Panc1 (cell line): ENCODE data around the gene TRIM14. TPM values are rescaled to one million over a fixed set of nuclear protein-coding genes. Genes with fewer than 3 reads are reported as not detected.

Source experiments
- ATAC-seq: fragments of 200-7000 bp; cut with Tn5 transposase; 2 replicates; pipeline ENCODE4 v1.9.1; 2020; ENCODE audit warnings: mild to moderate bottlenecking, moderate library complexity
- BruUV-seq: library from RNA; stranded (reverse); fragments of 400-500 nt; replicated peaks from 2 replicates; lab custom pipeline; 2021; lab: Mats Ljungman, UMichigan
- CTCF ChIA-PET: fragments of 300-600 bp; sonication (Branson Sonifier 250); formaldehyde crosslinking; loops from one replicate; lab custom pipeline; 2022; ENCODE audit warnings: antibody characterized with exemption; lab: Charles Lee
- POLR2A ChIA-PET: fragments of 300-600 bp; sonication (Branson Sonifier 250); formaldehyde crosslinking; loops from one replicate; lab custom pipeline; 2022; ENCODE audit warnings: antibody characterized with exemption; lab: Charles Lee
- DNase-seq: peaks from one replicate; pipeline ENCODE4 v3.0.0-alpha.2; 2010; ENCODE audit warnings: low read depth, low spot score
- H3K27ac ChIP-seq: 2 replicates; pipeline ENCODE4 v1.5.1; 2011; ENCODE audit warnings: mild to moderate bottlenecking, low read length, inconsistent platforms
- H3K27me3 ChIP-seq: fragments of 200-500 bp; sonication (Bioruptor generic); 2 replicates; pipeline ENCODE4 v1.6.0; 2014; ENCODE audit warnings: low read length, inconsistent platforms; ENCODE audit not compliant: control insufficient read depth, insufficient read depth
- H3K36me3 ChIP-seq: fragments of 200-500 bp; sonication (Bioruptor generic); 2 replicates; pipeline ENCODE4 v1.5.1; 2014; ENCODE audit warnings: inconsistent platforms, mild to moderate bottlenecking, low read length, moderate library complexity; ENCODE audit not compliant: control insufficient read depth, insufficient read depth
- H3K4me1 ChIP-seq: 2 replicates; pipeline ENCODE4 v1.5.1; 2011; ENCODE audit warnings: inconsistent platforms, mild to moderate bottlenecking, low read length, moderate library complexity; ENCODE audit not compliant: control insufficient read depth, insufficient read depth
- H3K4me3 ChIP-seq, 2 experiments: 2 replicates each; pipeline ENCODE4 v1.5.1; 2011 to 2012; ENCODE audit warnings: low read depth in 2 of 2, low read length in 2 of 2, mild to moderate bottlenecking in 2 of 2, inconsistent platforms in 1 of 2, moderate library complexity in 1 of 2
- H3K9me3 ChIP-seq: fragments of 200-500 bp; sonication (Bioruptor generic); 2 replicates; pipeline ENCODE4 v1.5.1; 2014; ENCODE audit warnings: low read depth, mild to moderate bottlenecking, inconsistent platforms, low read length, moderate library complexity; ENCODE audit not compliant: control insufficient read depth, insufficient read depth
- CTCF ChIP-seq: fragments of 450-650 bp; IDR thresholded peaks from 2 replicates; pipeline ENCODE4 v1.5.1; 2017; ENCODE audit warnings: mild to moderate bottlenecking
- POLR2AphosphoS5 ChIP-seq: IDR thresholded peaks from 2 replicates; pipeline ENCODE4 v1.6.1; 2012; ENCODE audit warnings: mild to moderate bottlenecking, low read depth, low read length, moderate library complexity
- REST ChIP-seq, 2 experiments: IDR thresholded peaks; 2 replicates each; pipeline ENCODE4 v1.6.1; 2011 to 2012; ENCODE audit warnings: low read depth in 2 of 2, control low read depth in 1 of 2, low read length in 1 of 2, mild to moderate bottlenecking in 1 of 2, moderate library complexity in 1 of 2; ENCODE audit not compliant: insufficient read depth in 1 of 2
- SIN3A ChIP-seq: IDR thresholded peaks from 2 replicates; pipeline ENCODE4 v1.6.1; 2012; ENCODE audit warnings: low read depth, mild to moderate bottlenecking, low read length, moderate library complexity, borderline replicate concordance; ENCODE audit not compliant: insufficient read depth
- TCF7L2 ChIP-seq: IDR thresholded peaks from 2 replicates; pipeline ENCODE4 v1.6.1; 2011; ENCODE audit warnings: mild to moderate bottlenecking, low read depth, low read length, inconsistent platforms
- in situ Hi-C: cut with HindIII; loops from 2 replicates; pipeline ENCODE4 v1.10.0; 2016; ENCODE audit warnings: low sequenced_read_pairs, low pct_unique_long_range_greater_than_20kb
- intact Hi-C: fragments of 100-400 bp; cut with micrococcal nuclease; formaldehyde crosslinking; loops from one replicate; pipeline ENCODE4 v1.10.0; 2022; ENCODE audit not compliant: unreplicated experiment
- total RNA-seq: library from RNA; stranded (reverse); gene quantifications from one replicate; pipeline ENCODE4 v1.2.1, GENCODE V29; 2021; ENCODE audit not compliant: unreplicated experiment

TRIM14 gene
- total RNA-seq, 1 experiment from 2014 or later, result 9.7 TPM

GRCh38 chr9:98083566-98084183, 35.3 kb downstream of the TRIM14 start:
- ChIA-PET CTCF (no interaction called here), POLR2A (no interaction called here)
- Histone ChIP-seq H3K9me3 (no peaks in the 10 kb centered on the region), H3K36me3 (no peaks in the 10 kb centered on the region; the same call in 1 of the 2 replicates), H3K4me3 (no peak overlapping the region), H3K4me1 (no peaks in the 10 kb centered on the region), H3K27ac (no peak overlapping the region), H3K27me3 (no peaks in the 10 kb centered on the region)
- BruUV-seq, result no TSS peak
- in situ Hi-C loops (no loop called here), intact Hi-C loops (no loop called here)
- no peak for ATAC-seq
- TF ChIP-seq TCF7L2 (no peak), SIN3A (no peak)
- no peak for DNase-seq

GRCh38 chr9:98083061-98083501, 35.9 kb downstream of the TRIM14 start:
- Histone ChIP-seq H3K4me3 (no peak overlapping the region), H3K27ac (no peak overlapping the region), H3K36me3 (no peaks in the 10 kb centered on the region; the same call in 1 of the 2 replicates), H3K4me1 (no peaks in the 10 kb centered on the region), H3K27me3 (no peaks in the 10 kb centered on the region), H3K9me3 (no peaks in the 10 kb centered on the region)
- intact Hi-C loops, result no loop called here
- BruUV-seq, result no TSS peak
- TF ChIP-seq REST (IDR thresholded peaks at IDR 0.05; ENCODE audit: insufficient read depth in 1 of 2, low read depth in 2 of 2, low read length in 1 of 2) (no peak), SIN3A (no peak), CTCF (no peak), TCF7L2 (no peak), POLR2AphosphoS5 (no peak)
- DNase-seq (no peak), ATAC-seq (no peak)
- in situ Hi-C loops, result no loop called here
- CTCF ChIA-PET, result no interaction called here
- POLR2A ChIA-PET, result no interaction called here

GRCh38 chr9:98081477-98082219, 37.4 kb downstream of the TRIM14 start:
- POLR2A ChIA-PET, result no interaction called here
- intact Hi-C loops, result no loop called here
- no peak for DNase-seq
- Histone ChIP-seq H3K27ac (no peak overlapping the region), H3K36me3 (no peaks in the 10 kb centered on the region; the same call in 1 of the 2 replicates), H3K4me3 (no peak overlapping the region), H3K27me3 (no peaks in the 10 kb centered on the region), H3K9me3 (no peaks in the 10 kb centered on the region), H3K4me1 (no peaks in the 10 kb centered on the region)
- TF ChIP-seq SIN3A (no peak), CTCF (no peak), POLR2AphosphoS5 (no peak)
- no peak for ATAC-seq
- CTCF ChIA-PET, result no interaction called here
- in situ Hi-C loops, result no loop called here
- BruUV-seq, result no TSS peak
